ENCODE data around the gene NEGR1. TPM values are rescaled to one million over a fixed set of nuclear protein-coding genes. Genes with fewer than 3 reads are reported as not detected.

The NEGR1 gene
- total RNA-seq, 2 experiments from 2014 or later: not detected

DNA sequence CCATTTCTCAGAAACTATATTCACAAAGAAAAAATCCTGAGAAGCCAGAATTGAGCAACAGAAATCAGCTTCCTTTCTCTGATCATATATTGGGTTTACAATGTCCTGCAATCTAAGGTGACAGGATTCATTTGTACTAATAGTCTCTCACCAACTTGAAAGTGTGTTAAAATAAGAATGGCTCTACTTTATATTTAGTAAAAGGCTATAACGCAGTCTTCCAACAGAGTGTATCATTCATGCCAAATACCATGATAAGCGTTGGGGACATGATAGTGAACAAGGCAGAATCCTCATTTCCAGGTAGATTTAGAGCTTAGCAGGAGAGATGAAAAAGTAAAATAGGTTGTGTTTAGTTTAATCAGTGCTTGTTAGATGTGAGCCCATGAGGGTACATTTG lies 682.3 kb downstream of the NEGR1 start:
- Mint-ChIP-seq H3K36me3 (ENCODE audit: low read depth) (no peaks in the 10 kb centered on the region), H3K27ac (no peak overlapping the region)
- CTCF ChIA-PET: no interaction called here

GRCh38 chr1:71599306-71599705 lies 683.0 kb downstream of the NEGR1 start:
- TF ChIP-seq CTCF (IDR thresholded peaks at IDR 0.05): no peak
- ATAC-seq (no peak), DNase-seq (no peak)
- Mint-ChIP-seq H3K27ac (no peak overlapping the region), H3K4me3 (no peak overlapping the region), H3K27me3 (no peaks in the 10 kb centered on the region), H3K4me1 (ENCODE audit: low read depth) (no peaks in the 10 kb centered on the region), H3K36me3 (ENCODE audit: low read depth) (no peaks in the 10 kb centered on the region), H3K9me3 (peaks cover 2% of the 10 kb centered on the region)
- intact Hi-C loops (cut with micrococcal nuclease): no loop called here
- CTCF ChIA-PET: no interaction called here
- POLR2A ChIA-PET: no interaction called here

More for the DNA sequence above, 682.3 kb downstream of the NEGR1 start:
- Mint-ChIP-seq H3K27me3 (no peaks in the 10 kb centered on the region), H3K9me3 (peaks cover 2% of the 10 kb centered on the region), H3K4me3 (no peak overlapping the region), H3K4me1 (ENCODE audit: low read depth) (no peaks in the 10 kb centered on the region)
- intact Hi-C loops (cut with micrococcal nuclease): no loop called here
- POLR2A ChIA-PET: no interaction called here
- DNase-seq: no peak
- no peak for TF ChIP-seq CTCF (IDR thresholded peaks at IDR 0.05)
- ATAC-seq: no peak

DNA sequence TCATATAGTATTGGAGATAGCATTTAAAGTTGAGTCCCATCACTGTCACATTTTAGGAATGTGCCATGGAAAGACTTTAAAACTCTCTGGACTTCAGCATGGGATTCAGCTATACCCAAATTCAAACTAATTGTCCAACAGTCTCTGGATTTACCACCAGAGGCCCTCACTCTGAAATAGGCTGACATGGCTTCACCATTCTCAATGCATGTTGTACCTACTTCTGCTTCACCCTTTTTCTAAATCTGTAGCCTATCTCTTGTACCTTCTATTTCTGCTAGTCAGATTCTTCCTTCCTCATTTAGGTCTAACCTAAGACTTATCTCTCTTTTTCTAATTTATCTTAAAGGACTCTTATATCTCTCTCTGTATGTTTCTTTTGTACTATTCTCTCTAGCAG lies 688.8 kb downstream of the NEGR1 start:
- H3K4me3 Mint-ChIP-seq: no peak overlapping the region
- no peaks in the 10 kb centered on the region for H3K9me3 Mint-ChIP-seq
- DNase-seq: no peak
- intact Hi-C loops (cut with micrococcal nuclease): no loop called here
- H3K27ac Mint-ChIP-seq: no peak overlapping the region
- H3K27me3 Mint-ChIP-seq: no peaks in the 10 kb centered on the region
- POLR2A ChIA-PET: no interaction called here
- no peak for TF ChIP-seq CTCF (IDR thresholded peaks at IDR 0.05)
- no peaks in the 10 kb centered on the region for H3K4me1 Mint-ChIP-seq (ENCODE audit: low read depth)
- CTCF ChIA-PET: no interaction called here
- ATAC-seq: no peak
- no peaks in the 10 kb centered on the region for H3K36me3 Mint-ChIP-seq (ENCODE audit: low read depth)

DNA sequence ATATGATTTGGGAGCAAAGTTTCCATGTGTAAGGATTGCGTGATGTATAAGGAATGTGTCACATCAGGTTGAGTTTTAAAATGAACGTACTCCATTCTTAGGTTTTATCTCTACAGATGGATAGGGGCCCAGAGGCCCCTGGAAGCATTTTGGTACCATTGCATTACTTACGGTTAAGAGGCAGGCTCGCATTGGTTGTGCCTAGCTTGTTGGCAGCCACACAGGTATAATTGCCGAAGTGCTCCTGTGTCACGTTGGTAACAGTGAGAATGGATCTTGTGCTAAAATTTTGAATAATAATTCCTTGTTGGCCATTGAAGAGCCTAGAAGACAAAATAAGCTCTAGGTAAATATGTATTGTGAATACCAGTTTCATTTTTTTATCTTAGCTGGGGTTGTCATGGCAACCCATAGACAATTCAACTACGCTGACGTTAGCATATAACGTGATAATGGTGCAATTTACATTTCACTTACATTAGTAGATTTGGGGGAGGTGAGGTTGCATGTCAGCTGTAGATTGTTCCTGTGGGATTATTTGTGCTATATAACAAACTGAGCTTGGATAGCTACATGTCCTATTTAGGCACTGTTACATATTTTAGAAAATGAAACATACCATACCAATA lies 689.6 kb downstream of the NEGR1 start:
- Mint-ChIP-seq H3K27ac (no peak overlapping the region), H3K4me3 (no peak overlapping the region), H3K27me3 (no peaks in the 10 kb centered on the region), H3K9me3 (no peaks in the 10 kb centered on the region), H3K4me1 (ENCODE audit: low read depth) (no peaks in the 10 kb centered on the region), H3K36me3 (ENCODE audit: low read depth) (no peaks in the 10 kb centered on the region)
- ChIA-PET CTCF (no interaction called here), POLR2A (no interaction called here)
- TF ChIP-seq CTCF (IDR thresholded peaks at IDR 0.05): no peak
- intact Hi-C loops (cut with micrococcal nuclease): no loop called here
- ATAC-seq (no peak), DNase-seq (no peak)

DNA sequence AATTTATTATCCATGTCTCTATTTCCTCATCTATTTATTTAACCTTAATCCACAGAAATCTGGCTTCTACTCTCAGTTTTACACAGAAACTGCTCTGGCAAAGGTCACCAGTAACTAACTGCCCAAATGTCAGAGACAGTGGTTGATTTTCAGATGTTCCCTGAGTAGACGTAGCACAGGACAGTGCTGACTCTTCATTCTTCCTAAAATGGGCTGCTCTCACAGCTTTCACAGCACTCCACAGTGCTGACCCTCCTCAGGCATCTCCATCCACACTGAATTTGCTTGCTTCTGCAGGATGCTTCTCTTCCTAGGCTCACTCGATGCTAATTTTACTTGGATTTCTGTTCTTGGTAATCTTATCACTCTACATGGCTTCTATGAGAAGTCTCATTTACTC lies 693.3 kb downstream of the NEGR1 start:
- intact Hi-C loops (cut with micrococcal nuclease): no loop called here
- no peaks in the 10 kb centered on the region for H3K36me3 Mint-ChIP-seq (ENCODE audit: low read depth)
- H3K27ac Mint-ChIP-seq: no peak overlapping the region
- CTCF ChIA-PET: no interaction called here
- POLR2A ChIA-PET: no interaction called here
- H3K27me3 Mint-ChIP-seq: no peaks in the 10 kb centered on the region
- ATAC-seq (no peak), DNase-seq (no peak)
- no peak overlapping the region for H3K4me3 Mint-ChIP-seq
- H3K4me1 Mint-ChIP-seq (ENCODE audit: low read depth): no peaks in the 10 kb centered on the region
- H3K9me3 Mint-ChIP-seq: no peaks in the 10 kb centered on the region
- no peak for TF ChIP-seq CTCF (IDR thresholded peaks at IDR 0.05)
